ENCODE measurements around the gene KLK11. TPM values are rescaled to one million over a fixed set of nuclear protein-coding genes. Genes with fewer than 3 reads are reported as not detected.

KLK11 gene, protein sequence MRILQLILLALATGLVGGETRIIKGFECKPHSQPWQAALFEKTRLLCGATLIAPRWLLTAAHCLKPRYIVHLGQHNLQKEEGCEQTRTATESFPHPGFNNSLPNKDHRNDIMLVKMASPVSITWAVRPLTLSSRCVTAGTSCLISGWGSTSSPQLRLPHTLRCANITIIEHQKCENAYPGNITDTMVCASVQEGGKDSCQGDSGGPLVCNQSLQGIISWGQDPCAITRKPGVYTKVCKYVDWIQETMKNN
- not detected in 2 replicates for total RNA-seq (2021; fragmentation: NEBNext Ultra II Directional; extraction: Animal tissue kit (Norgen Biotek cat#: 25700))
- polyA plus RNA-seq (2011; rRNA removed), result 0.38 and 0.45 TPM in 2 replicates
- 0.37 TPM for polyA plus RNA-seq (2011; cell fraction: cytosol; rRNA removed)
- 0.27 TPM for polyA plus RNA-seq (2011; cell fraction: nucleus; rRNA removed)
- polyA plus RNA-seq (2012, experiment 1 of 2), result 0.46 to 0.79 TPM (median 0.54 TPM) in 3 of 4 replicates, not detected in the other
- polyA plus RNA-seq (2012, experiment 2 of 2), result 0.43 TPM
- 0.39 TPM for polyA plus RNA-seq (2013, experiment 1 of 2)
- 0.26 TPM for polyA plus RNA-seq (2013, experiment 2 of 2)
- not detected in 2 replicates for polyA minus RNA-seq (2011; rRNA and poly(A)+ RNA removed)
- not detected for polyA minus RNA-seq (2011; cell fraction: cytosol; rRNA and poly(A)+ RNA removed)
- polyA minus RNA-seq (2011; cell fraction: nucleus; rRNA and poly(A)+ RNA removed), result not detected
- long read RNA-seq, experiment 1, partial matches to known transcripts, result 0 of 1 reads
- long read RNA-seq, experiment 1, other reads (novel, unspliced or antisense), result 1 of 1 reads
- long read RNA-seq, experiment 2, result 0 reads

GRCh38 chr19:51026554-51026831 lies at the start of gene KLK11:
KLK11 (minus strand) TSS chr19:51026616; CDS start chr19:51025631, 985 bp downstream.
- peak within 1 kb of the TSS; percentile 81; the same call in 1 of the 2 replicates for H2BK15ac ChIP-seq (ENCODE audit: low read length)
- 0 out of 2 replicates have a peak within 1 kb of the TSS, but pooled peaks have one; percentile 72 for H2BK20ac ChIP-seq (ENCODE audit: low read length)
- peak within 1 kb of the TSS; percentile 8; the same call in 1 of the 2 replicates for H4K8ac ChIP-seq (ENCODE audit: extremely low read depth, insufficient read depth, low read length)
- DNase-seq (ENCODE audit: low read depth in 1 of 2, low spot score in 2 of 2) (no peak), FAIRE-seq (no peak)
- ChIA-PET POLR2A (ENCODE audit: partially characterized antibody) (interaction anchor here (0.6 to 1.3 kb wide), 4 partner anchors 18 to 1317 kb away, joined by 3 to 4 read pairs (median 4); partner anchors contain the start of gene KLK8), CTCF (ENCODE audit: partially characterized antibody) (interaction anchor here (1.3 to 15.0 kb wide), 2 partner anchors 8 to 67 kb away, joined by 5 to 269 read pairs; partner anchors contain the start of gene KLK12)
- WGBS, 2 experiments (ENCODE audit: extremely low coverage in 1 of 2, insufficient coverage in 1 of 2, insufficient read length in 1 of 2, insufficient replicate concordance in 2 of 2, low coverage in 1 of 2, low lambda C conversion rate in 2 of 2, missing lambda C conversion rate in 1 of 2), result 90% methylated on average over 11 of the region's 11 CpGs; no CpG with 5 or more reads in 1 of the 2 experiments
- no peak within 1 kb of the TSS for H3K4ac ChIP-seq (replicated peaks; ENCODE audit: insufficient read length, low read depth, low read length)
- H3K4me3 ChIP-seq (ENCODE audit: extremely low read depth in 1 of 4, insufficient read depth in 2 of 4, low read depth in 3 of 4, low read length in 4 of 4), result no peak within 1 kb of the TSS
- H2BK12ac ChIP-seq (ENCODE audit: low read depth, low read length), result peak within 1 kb of the TSS; percentile 39; the same call in 1 of the 2 replicates
- H3K36me3 ChIP-seq (ENCODE audit: control insufficient read depth in 2 of 4, insufficient read depth in 4 of 4, low read length in 3 of 4), result no peaks in the 10 kb centered on the region
- 0 out of 2 replicates have a peak within 1 kb of the TSS, but pooled peaks have one; percentile 35 for H2BK5ac ChIP-seq (ENCODE audit: low read depth, low read length)
- peaks cover 3 to 25% (median 17%) of the 10 kb centered on the region in 4 experiments for H3K4me1 ChIP-seq (replicated peaks in 1 of 4; ENCODE audit: control insufficient read depth in 3 of 4, insufficient read depth in 4 of 4, low read length in 3 of 4)
- H4K5ac ChIP-seq (ENCODE audit: insufficient read length, low read depth, low read length), result peak within 1 kb of the TSS; percentile 12
- H3K23me2 ChIP-seq (ENCODE audit: low read depth, low read length), result no peaks in the 10 kb centered on the region; the same call in 1 of the 2 replicates
- no peaks in the 10 kb centered on the region; a peak in 1 of 7 replicates for H3K27me3 ChIP-seq (replicated peaks in 1 of 4; ENCODE audit: control insufficient read depth in 3 of 4, extremely low read depth in 1 of 4, insufficient read depth in 3 of 4, low read length in 3 of 4)
- no peak within 1 kb of the TSS for H3K27ac ChIP-seq (ENCODE audit: low read depth, low read length)
- H3K9me3 ChIP-seq (ENCODE audit: insufficient read depth in 2 of 2, low read depth in 1 of 2, low read length in 1 of 2), result no peaks in the 10 kb centered on the region
- H3K79me2 ChIP-seq (ENCODE audit: control insufficient read depth in 1 of 2, insufficient read depth in 2 of 2, low read length in 2 of 2), result no peaks in the 10 kb centered on the region
- H3K56ac ChIP-seq (replicated peaks; ENCODE audit: insufficient read length, low read depth, low read length), result no peak within 1 kb of the TSS
- no peak within 1 kb of the TSS for H2AFZ ChIP-seq (ENCODE audit: low read length)
- no peak within 1 kb of the TSS for H3K14ac ChIP-seq (ENCODE audit: insufficient read length)
- H4K20me1 ChIP-seq (replicated peaks in 1 of 2; ENCODE audit: control insufficient read depth in 1 of 2, insufficient read depth in 2 of 2, low read length in 2 of 2), result no peaks in the 10 kb centered on the region
- 0 out of 2 replicates have a peak within 1 kb of the TSS, but pooled peaks have one; percentile 39 for H2AK5ac ChIP-seq (ENCODE audit: low read depth, low read length)
- H3K9ac ChIP-seq (replicated peaks in 1 of 4; ENCODE audit: extremely low read depth in 1 of 4, low read depth in 3 of 4, low read length in 3 of 4), result no peak within 1 kb of the TSS; a peak in 3 of 7 replicates
- H2BK120ac ChIP-seq (replicated peaks; ENCODE audit: low read depth, low read length), result no peak within 1 kb of the TSS
- peak within 1 kb of the TSS; percentile 51 for H4K91ac ChIP-seq (replicated peaks; ENCODE audit: insufficient read length, low read length)
- H3K23ac ChIP-seq (ENCODE audit: insufficient read length), result no peak within 1 kb of the TSS
- H3K79me1 ChIP-seq (ENCODE audit: low read depth, low read length), result no peaks in the 10 kb centered on the region
- H3K4me2 ChIP-seq (ENCODE audit: insufficient read depth in 1 of 2, low read depth in 2 of 2, low read length in 2 of 2), result no peak within 1 kb of the TSS
- peak within 1 kb of the TSS; percentile 1; the same call in 1 of the 2 replicates for H3K18ac ChIP-seq (ENCODE audit: extremely low read depth, low read length)
- TF ChIP-seq ASH2L (IDR thresholded peaks at IDR 0.05; ENCODE audit: low read length) (no peak), TAF7 (optimal IDR thresholded peaks at IDR 0.05; ENCODE audit: borderline replicate concordance, low read depth, low read length) (no peak)

All from H1 (cell line).